Neural cell (in vitro differentiated cells): ENCODE measurements around the gene DAGLA. TPM values are rescaled to one million over a fixed set of nuclear protein-coding genes. Genes with fewer than 3 reads are reported as not detected.

Source experiments
- H2AFZ ChIP-seq: fragments of 200-600, 300-800 bp; sonication (generic), shearing (Covaris generic); 2 replicates; pipeline ENCODE4 v1.6.0; 2014; ENCODE audit warnings: low read depth, mild to moderate bottlenecking, antibody characterized with exemption, low read length, moderate library complexity
- H3F3A ChIP-seq: fragments of 200-600 bp; shearing (Covaris generic); 2 replicates; pipeline ENCODE4 v1.6.1; 2016; ENCODE audit warnings: mild to moderate bottlenecking, moderate library complexity, mixed read lengths, antibody characterized with exemption, low read length; ENCODE audit not compliant: insufficient read depth, poor library complexity, severe bottlenecking
- H3K27ac ChIP-seq: fragments of 200-600, 300-800 bp; sonication (generic), shearing (Covaris generic); 2 replicates; pipeline ENCODE4 v1.5.1; 2014; ENCODE audit warnings: mild to moderate bottlenecking, low read length, moderate library complexity
- H3K27me3 ChIP-seq: fragments of 300-800, 200-600 bp; sonication (generic), shearing (Covaris generic); 2 replicates; pipeline ENCODE4 v1.6.0; 2014; ENCODE audit warnings: mild to moderate bottlenecking, low read depth, low read length, moderate library complexity; ENCODE audit not compliant: insufficient read depth
- H3K36me3 ChIP-seq: fragments of 300-800, 200-600 bp; sonication (generic), shearing (Covaris generic); 2 replicates; pipeline ENCODE4 v1.5.1; 2014; ENCODE audit warnings: mild to moderate bottlenecking, antibody characterized with exemption, low read length, moderate library complexity; ENCODE audit not compliant: insufficient read depth
- H3K4me2 ChIP-seq: fragments of 300-800, 200-600 bp; sonication (generic), shearing (Covaris generic); 2 replicates; pipeline ENCODE4 v1.6.0; 2014; ENCODE audit warnings: mild to moderate bottlenecking, low read length
- H3K4me3 ChIP-seq: fragments of 300-800, 200-600 bp; sonication (generic), shearing (Covaris generic); 2 replicates; pipeline ENCODE4 v1.5.1; 2014; ENCODE audit warnings: mild to moderate bottlenecking, low read length, moderate library complexity
- H3K79me2 ChIP-seq: fragments of 200-600 bp; shearing (Covaris generic); replicated peaks from 2 replicates; pipeline ENCODE4 v1.6.0; 2014; ENCODE audit warnings: mild to moderate bottlenecking, low read length, moderate library complexity; ENCODE audit not compliant: insufficient read depth
- H3K9ac ChIP-seq: fragments of 300-800, 200-600 bp; sonication (generic), shearing (Covaris generic); 2 replicates; pipeline ENCODE4 v1.6.1; 2016; ENCODE audit warnings: mild to moderate bottlenecking, low read length, mixed read lengths
- H3K9me2 ChIP-seq: fragments of 200-600 bp; shearing (Covaris generic); 2 replicates; pipeline ENCODE4 v1.6.1; 2016; ENCODE audit warnings: mild to moderate bottlenecking, low read length, mixed read lengths; ENCODE audit not compliant: insufficient read depth
- H3K9me3 ChIP-seq: fragments of 200-600, 300-800 bp; sonication (generic), shearing (Covaris generic); 2 replicates; pipeline ENCODE4 v1.6.1; 2016; ENCODE audit warnings: mild to moderate bottlenecking, mixed run types, low read length, moderate library complexity, mixed read lengths
- H4K20me1 ChIP-seq: fragments of 200-600 bp; shearing (Covaris generic); 2 replicates; pipeline ENCODE4 v1.6.1; 2016; ENCODE audit warnings: mild to moderate bottlenecking, mixed run types; ENCODE audit not compliant: insufficient read depth
- CTCF ChIP-seq: fragments of 450-650 bp; IDR thresholded peaks from 2 replicates; pipeline ENCODE4 v1.5.1; 2014; ENCODE audit warnings: antibody characterized with exemption, mild to moderate bottlenecking, moderate library complexity; ENCODE audit not compliant: poor library complexity, severe bottlenecking
- EP300 ChIP-seq: fragments of 450-650 bp; conservative IDR thresholded peaks from 2 replicates; pipeline ENCODE4 v1.6.1; 2014; ENCODE audit warnings: antibody characterized with exemption, mild to moderate bottlenecking, moderate library complexity; ENCODE audit not compliant: poor library complexity, severe bottlenecking
- EZH2 ChIP-seq: fragments of 200-600, 300-800 bp; shearing (Covaris generic), sonication (generic); IDR thresholded peaks from 2 replicates; pipeline ENCODE4 v1.6.1; 2014; ENCODE audit warnings: antibody characterized with exemption, low read length, borderline replicate concordance, mild to moderate bottlenecking; ENCODE audit not compliant: insufficient read depth, poor library complexity, severe bottlenecking
- MXI1 ChIP-seq: fragments of 450-650 bp; conservative IDR thresholded peaks from 2 replicates; pipeline ENCODE4 v1.6.1; 2014; ENCODE audit warnings: antibody characterized with exemption, mild to moderate bottlenecking; ENCODE audit not compliant: poor library complexity, severe bottlenecking
- POLR2AphosphoS5 ChIP-seq: IDR thresholded peaks from 2 replicates; pipeline ENCODE4 v1.6.1; 2012
- RAD21 ChIP-seq: fragments of 450-650 bp; conservative IDR thresholded peaks from 2 replicates; pipeline ENCODE4 v1.6.1; 2014; ENCODE audit warnings: antibody characterized with exemption, mild to moderate bottlenecking, moderate library complexity
- REST ChIP-seq: IDR thresholded peaks from 2 replicates; pipeline ENCODE4 v1.6.1; 2012; ENCODE audit warnings: borderline replicate concordance
- SMC3 ChIP-seq: fragments of 450-650 bp; conservative IDR thresholded peaks from 2 replicates; pipeline ENCODE4 v1.6.1; 2014; ENCODE audit warnings: antibody characterized with exemption, mild to moderate bottlenecking, moderate library complexity; ENCODE audit not compliant: poor library complexity
- TAF1 ChIP-seq: IDR thresholded peaks from 2 replicates; pipeline ENCODE4 v1.6.1; 2012; ENCODE audit warnings: low read depth
- polyA plus RNA-seq: library from polyadenylated mRNA; depleted of rRNA; stranded (reverse); fragments of >200 nt; gene quantifications from 2 replicates; pipeline ENCODE4 v1.2.3, GENCODE V29; 2014

Gene DAGLA
- polyA plus RNA-seq, 1 donor from 2014 or later, result 4.5 TPM

GRCh38 chr11:61762223-61762615 lies 82.0 kb downstream of the DAGLA start:
- no peaks in the 10 kb centered on the region for H3K9me2 ChIP-seq
- TF ChIP-seq REST, result no peak
- H2AFZ ChIP-seq, result no peak overlapping the region
- no peaks in the 10 kb centered on the region for H3F3A ChIP-seq
- H3K36me3 ChIP-seq, result no peaks in the 10 kb centered on the region
- no peak overlapping the region for H3K27ac ChIP-seq
- H4K20me1 ChIP-seq, result no peaks in the 10 kb centered on the region
- H3K4me3 ChIP-seq, result no peak overlapping the region
- H3K9me3 ChIP-seq, result no peaks in the 10 kb centered on the region
- H3K79me2 ChIP-seq, result no peaks in the 10 kb centered on the region
- H3K4me2 ChIP-seq, result no peak overlapping the region
- H3K27me3 ChIP-seq, result no peaks in the 10 kb centered on the region
- no peak overlapping the region for H3K9ac ChIP-seq

GRCh38 chr11:61762798-61763197 lies 82.6 kb downstream of the DAGLA start:
- no peak overlapping the region for H3K27ac ChIP-seq
- H3K9me3 ChIP-seq, result no peaks in the 10 kb centered on the region
- no peaks in the 10 kb centered on the region for H3K27me3 ChIP-seq
- no peaks in the 10 kb centered on the region for H3K79me2 ChIP-seq
- H3K9me2 ChIP-seq, result no peaks in the 10 kb centered on the region
- H3K4me2 ChIP-seq, result no peak overlapping the region
- H3F3A ChIP-seq, result no peaks in the 10 kb centered on the region
- H3K4me3 ChIP-seq, result no peak overlapping the region
- TF ChIP-seq POLR2AphosphoS5 (no peak), SMC3 (no peak), CTCF (no peak), EZH2 (no peak), EP300 (no peak), RAD21 (no peak)
- no peak overlapping the region for H3K9ac ChIP-seq
- H3K36me3 ChIP-seq, result no peaks in the 10 kb centered on the region
- H2AFZ ChIP-seq, result no peak overlapping the region
- no peaks in the 10 kb centered on the region for H4K20me1 ChIP-seq

GRCh38 chr11:61763930-61764605 lies 83.9 kb downstream of the DAGLA start:
- Histone ChIP-seq H3F3A (no peaks in the 10 kb centered on the region), H3K27ac (no peak overlapping the region), H4K20me1 (no peaks in the 10 kb centered on the region), H2AFZ (no peak overlapping the region), H3K27me3 (no peaks in the 10 kb centered on the region), H3K36me3 (no peaks in the 10 kb centered on the region), H3K9me3 (no peaks in the 10 kb centered on the region), H3K4me2 (no peak overlapping the region), H3K9me2 (no peaks in the 10 kb centered on the region), H3K79me2 (no peaks in the 10 kb centered on the region), H3K9ac (no peak overlapping the region), H3K4me3 (no peak overlapping the region)
- TF ChIP-seq EZH2 (no peak), EP300 (no peak), RAD21 (no peak), POLR2AphosphoS5 (no peak), REST (no peak), CTCF (no peak), MXI1 (no peak), SMC3 (no peak), TAF1 (no peak)
